ENCODE results near the gene HSPA8.

- TF ChIP-seq, protein P1, sequence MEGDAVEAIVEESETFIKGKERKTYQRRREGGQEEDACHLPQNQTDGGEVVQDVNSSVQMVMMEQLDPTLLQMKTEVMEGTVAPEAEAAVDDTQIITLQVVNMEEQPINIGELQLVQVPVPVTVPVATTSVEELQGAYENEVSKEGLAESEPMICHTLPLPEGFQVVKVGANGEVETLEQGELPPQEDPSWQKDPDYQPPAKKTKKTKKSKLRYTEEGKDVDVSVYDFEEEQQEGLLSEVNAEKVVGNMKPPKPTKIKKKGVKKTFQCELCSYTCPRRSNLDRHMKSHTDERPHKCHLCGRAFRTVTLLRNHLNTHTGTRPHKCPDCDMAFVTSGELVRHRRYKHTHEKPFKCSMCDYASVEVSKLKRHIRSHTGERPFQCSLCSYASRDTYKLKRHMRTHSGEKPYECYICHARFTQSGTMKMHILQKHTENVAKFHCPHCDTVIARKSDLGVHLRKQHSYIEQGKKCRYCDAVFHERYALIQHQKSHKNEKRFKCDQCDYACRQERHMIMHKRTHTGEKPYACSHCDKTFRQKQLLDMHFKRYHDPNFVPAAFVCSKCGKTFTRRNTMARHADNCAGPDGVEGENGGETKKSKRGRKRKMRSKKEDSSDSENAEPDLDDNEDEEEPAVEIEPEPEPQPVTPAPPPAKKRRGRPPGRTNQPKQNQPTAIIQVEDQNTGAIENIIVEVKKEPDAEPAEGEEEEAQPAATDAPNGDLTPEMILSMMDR (IDR thresholded peaks at IDR 0.05), result no peak
- TF ChIP-seq POLR2A (IDR thresholded peaks at IDR 0.05), result no peak
These were observed 46.1 kb upstream of the HSPA8 start for GRCh38 chr11:123107945-123108495.

All from heart left ventricle (tissue), 13 donors.